ENCODE results near the gene TEX261. TPM values are rescaled to one million over a fixed set of nuclear protein-coding genes. Genes with fewer than 3 reads are reported as not detected.

The TEX261 gene
- total and polyA plus RNA-seq, 2 experiments from 2014 or later = 5.7 to 17.5 TPM

DNA sequence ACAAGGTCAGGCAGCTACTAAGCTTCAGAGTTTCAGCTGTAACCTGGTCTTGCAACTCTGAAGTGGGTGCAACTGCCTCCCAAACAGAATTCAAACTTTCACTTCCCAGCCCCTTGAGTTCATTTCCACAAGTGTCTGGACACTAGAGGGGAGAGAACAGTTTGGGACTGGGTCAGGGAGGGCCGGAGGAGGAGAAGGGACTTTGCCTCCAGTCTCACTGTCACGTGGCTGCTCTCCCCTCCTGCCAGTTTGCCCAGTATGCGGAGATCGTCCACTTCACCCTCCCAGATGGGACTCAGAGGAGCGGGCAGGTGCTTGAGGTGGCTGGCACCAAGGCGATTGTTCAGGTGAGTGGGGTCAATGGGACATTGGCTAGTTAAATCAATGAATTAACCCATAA lies 36.9 kb downstream of the TEX261 start (continued):
- TF ChIP-seq, protein P1, sequence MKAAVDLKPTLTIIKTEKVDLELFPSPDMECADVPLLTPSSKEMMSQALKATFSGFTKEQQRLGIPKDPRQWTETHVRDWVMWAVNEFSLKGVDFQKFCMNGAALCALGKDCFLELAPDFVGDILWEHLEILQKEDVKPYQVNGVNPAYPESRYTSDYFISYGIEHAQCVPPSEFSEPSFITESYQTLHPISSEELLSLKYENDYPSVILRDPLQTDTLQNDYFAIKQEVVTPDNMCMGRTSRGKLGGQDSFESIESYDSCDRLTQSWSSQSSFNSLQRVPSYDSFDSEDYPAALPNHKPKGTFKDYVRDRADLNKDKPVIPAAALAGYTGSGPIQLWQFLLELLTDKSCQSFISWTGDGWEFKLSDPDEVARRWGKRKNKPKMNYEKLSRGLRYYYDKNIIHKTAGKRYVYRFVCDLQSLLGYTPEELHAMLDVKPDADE (IDR thresholded peaks at IDR 0.05) = no peak

DNA sequence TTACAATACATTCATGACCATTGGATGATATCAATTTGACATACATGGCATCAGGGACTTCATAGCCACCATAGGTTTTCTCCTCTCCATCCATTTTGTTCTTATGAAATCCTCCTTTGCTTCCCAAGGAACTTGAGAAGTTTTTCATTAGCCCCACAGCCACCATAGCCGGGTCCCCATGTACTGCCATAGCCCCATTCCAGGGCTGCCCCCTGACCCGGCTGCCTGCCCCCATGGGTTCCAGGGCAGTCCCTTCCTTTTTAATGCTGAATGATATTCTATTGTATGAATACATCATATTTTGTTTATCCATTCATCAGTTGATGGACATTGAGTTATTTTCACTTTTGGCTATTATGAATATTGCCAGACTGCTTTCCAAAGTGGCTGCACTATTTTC lies 38.5 kb downstream of the TEX261 start:
- ATAC-seq (no peak), DNase-seq (ENCODE audit: low spot score) (no peak)
- no peaks in the 10 kb centered on the region for H3K9me2 ChIP-seq (ENCODE audit: insufficient read depth)
- no peak overlapping the region for H3K27ac ChIP-seq (ENCODE audit: low read depth)
- H3K4me2 ChIP-seq = no peak overlapping the region
- no peaks in the 10 kb centered on the region for H3K79me2 ChIP-seq (replicated peaks; ENCODE audit: insufficient read depth)
- H3F3A ChIP-seq (replicated peaks; ENCODE audit: low read depth) = no peaks in the 10 kb centered on the region
- peaks cover 12% of the 10 kb centered on the region; the same call in 1 of the 2 replicates for H3K27me3 ChIP-seq (ENCODE audit: insufficient read depth)
- no peak overlapping the region for H3K4me3 Mint-ChIP-seq
- H3K4me1 ChIP-seq (ENCODE audit: insufficient read depth) = no peaks in the 10 kb centered on the region
- no peaks in the 10 kb centered on the region; the same call in 2 of the 3 replicates for H3K4me1 Mint-ChIP-seq
- peaks cover 26% of the 10 kb centered on the region for H3K27me3 Mint-ChIP-seq (ENCODE audit: insufficient read depth, low read depth, poor library complexity)
- H2AFZ ChIP-seq = no peak overlapping the region
- H3K9me3 Mint-ChIP-seq = no peaks in the 10 kb centered on the region
- no peaks in the 10 kb centered on the region for H3K36me3 Mint-ChIP-seq (ENCODE audit: low read depth)
- no peaks in the 10 kb centered on the region for H4K20me1 ChIP-seq (replicated peaks; ENCODE audit: insufficient read depth)
- no peak overlapping the region for H3K27ac Mint-ChIP-seq
- H3K4me3 ChIP-seq = no peak overlapping the region
- no peaks in the 10 kb centered on the region for H3K36me3 ChIP-seq (ENCODE audit: insufficient read depth)
- TF ChIP-seq JUNB (IDR thresholded peaks at IDR 0.05; ENCODE audit: unreplicated experiment) (no peak), ZNF114 (CRISPR knock-in tag; IDR thresholded peaks at IDR 0.05) (no peak), CREB1 (CRISPR knock-in tag; IDR thresholded peaks at IDR 0.05; ENCODE audit: low read depth) (no peak), ZNF331 (CRISPR knock-in tag; IDR thresholded peaks at IDR 0.05; ENCODE audit: low read depth) (no peak), EZH2 (IDR thresholded peaks at IDR 0.05; ENCODE audit: low read depth, unreplicated experiment) (no peak), EZH2phosphoT487 (IDR thresholded peaks at IDR 0.05; ENCODE audit: unreplicated experiment) (no peak), NANOG (IDR thresholded peaks at IDR 0.05; ENCODE audit: borderline replicate concordance) (no peak), POLR2AphosphoS5 (IDR thresholded peaks at IDR 0.05; ENCODE audit: low read depth) (no peak), STAT1 (IDR thresholded peaks at IDR 0.05; ENCODE audit: unreplicated experiment) (no peak)
- TF ChIP-seq, protein P1 (IDR thresholded peaks at IDR 0.05) = no peak
- TF ChIP-seq, protein P2, sequence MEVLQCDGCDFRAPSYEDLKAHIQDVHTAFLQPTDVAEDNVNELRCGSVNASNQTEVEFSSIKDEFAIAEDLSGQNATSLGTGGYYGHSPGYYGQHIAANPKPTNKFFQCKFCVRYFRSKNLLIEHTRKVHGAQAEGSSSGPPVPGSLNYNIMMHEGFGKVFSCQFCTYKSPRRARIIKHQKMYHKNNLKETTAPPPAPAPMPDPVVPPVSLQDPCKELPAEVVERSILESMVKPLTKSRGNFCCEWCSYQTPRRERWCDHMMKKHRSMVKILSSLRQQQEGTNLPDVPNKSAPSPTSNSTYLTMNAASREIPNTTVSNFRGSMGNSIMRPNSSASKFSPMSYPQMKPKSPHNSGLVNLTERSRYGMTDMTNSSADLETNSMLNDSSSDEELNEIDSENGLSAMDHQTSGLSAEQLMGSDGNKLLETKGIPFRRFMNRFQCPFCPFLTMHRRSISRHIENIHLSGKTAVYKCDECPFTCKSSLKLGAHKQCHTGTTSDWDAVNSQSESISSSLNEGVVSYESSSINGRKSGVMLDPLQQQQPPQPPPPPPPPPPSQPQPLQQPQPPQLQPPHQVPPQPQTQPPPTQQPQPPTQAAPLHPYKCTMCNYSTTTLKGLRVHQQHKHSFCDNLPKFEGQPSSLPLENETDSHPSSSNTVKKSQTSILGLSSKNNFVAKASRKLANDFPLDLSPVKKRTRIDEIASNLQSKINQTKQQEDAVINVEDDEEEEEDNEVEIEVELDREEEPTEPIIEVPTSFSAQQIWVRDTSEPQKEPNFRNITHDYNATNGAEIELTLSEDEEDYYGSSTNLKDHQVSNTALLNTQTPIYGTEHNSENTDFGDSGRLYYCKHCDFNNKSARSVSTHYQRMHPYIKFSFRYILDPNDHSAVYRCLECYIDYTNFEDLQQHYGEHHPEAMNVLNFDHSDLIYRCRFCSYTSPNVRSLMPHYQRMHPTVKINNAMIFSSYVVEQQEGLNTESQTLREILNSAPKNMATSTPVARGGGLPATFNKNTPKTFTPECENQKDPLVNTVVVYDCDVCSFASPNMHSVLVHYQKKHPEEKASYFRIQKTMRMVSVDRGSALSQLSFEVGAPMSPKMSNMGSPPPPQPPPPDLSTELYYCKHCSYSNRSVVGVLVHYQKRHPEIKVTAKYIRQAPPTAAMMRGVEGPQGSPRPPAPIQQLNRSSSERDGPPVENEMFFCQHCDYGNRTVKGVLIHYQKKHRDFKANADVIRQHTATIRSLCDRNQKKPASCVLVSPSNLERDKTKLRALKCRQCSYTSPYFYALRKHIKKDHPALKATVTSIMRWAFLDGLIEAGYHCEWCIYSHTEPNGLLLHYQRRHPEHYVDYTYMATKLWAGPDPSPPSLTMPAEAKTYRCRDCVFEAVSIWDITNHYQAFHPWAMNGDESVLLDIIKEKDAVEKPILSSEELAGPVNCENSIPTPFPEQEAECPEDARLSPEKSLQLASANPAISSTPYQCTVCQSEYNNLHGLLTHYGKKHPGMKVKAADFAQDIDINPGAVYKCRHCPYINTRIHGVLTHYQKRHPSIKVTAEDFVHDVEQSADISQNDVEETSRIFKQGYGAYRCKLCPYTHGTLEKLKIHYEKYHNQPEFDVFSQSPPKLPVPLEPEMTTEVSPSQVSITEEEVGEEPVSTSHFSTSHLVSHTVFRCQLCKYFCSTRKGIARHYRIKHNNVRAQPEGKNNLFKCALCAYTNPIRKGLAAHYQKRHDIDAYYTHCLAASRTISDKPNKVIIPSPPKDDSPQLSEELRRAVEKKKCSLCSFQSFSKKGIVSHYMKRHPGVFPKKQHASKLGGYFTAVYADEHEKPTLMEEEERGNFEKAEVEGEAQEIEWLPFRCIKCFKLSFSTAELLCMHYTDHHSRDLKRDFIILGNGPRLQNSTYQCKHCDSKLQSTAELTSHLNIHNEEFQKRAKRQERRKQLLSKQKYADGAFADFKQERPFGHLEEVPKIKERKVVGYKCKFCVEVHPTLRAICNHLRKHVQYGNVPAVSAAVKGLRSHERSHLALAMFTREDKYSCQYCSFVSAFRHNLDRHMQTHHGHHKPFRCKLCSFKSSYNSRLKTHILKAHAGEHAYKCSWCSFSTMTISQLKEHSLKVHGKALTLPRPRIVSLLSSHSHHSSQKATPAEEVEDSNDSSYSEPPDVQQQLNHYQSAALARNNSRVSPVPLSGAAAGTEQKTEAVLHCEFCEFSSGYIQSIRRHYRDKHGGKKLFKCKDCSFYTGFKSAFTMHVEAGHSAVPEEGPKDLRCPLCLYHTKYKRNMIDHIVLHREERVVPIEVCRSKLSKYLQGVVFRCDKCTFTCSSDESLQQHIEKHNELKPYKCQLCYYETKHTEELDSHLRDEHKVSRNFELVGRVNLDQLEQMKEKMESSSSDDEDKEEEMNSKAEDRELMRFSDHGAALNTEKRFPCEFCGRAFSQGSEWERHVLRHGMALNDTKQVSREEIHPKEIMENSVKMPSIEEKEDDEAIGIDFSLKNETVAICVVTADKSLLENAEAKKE (CRISPR knock-in tag; IDR thresholded peaks at IDR 0.05) = no peak
- TF ChIP-seq, protein P3, sequence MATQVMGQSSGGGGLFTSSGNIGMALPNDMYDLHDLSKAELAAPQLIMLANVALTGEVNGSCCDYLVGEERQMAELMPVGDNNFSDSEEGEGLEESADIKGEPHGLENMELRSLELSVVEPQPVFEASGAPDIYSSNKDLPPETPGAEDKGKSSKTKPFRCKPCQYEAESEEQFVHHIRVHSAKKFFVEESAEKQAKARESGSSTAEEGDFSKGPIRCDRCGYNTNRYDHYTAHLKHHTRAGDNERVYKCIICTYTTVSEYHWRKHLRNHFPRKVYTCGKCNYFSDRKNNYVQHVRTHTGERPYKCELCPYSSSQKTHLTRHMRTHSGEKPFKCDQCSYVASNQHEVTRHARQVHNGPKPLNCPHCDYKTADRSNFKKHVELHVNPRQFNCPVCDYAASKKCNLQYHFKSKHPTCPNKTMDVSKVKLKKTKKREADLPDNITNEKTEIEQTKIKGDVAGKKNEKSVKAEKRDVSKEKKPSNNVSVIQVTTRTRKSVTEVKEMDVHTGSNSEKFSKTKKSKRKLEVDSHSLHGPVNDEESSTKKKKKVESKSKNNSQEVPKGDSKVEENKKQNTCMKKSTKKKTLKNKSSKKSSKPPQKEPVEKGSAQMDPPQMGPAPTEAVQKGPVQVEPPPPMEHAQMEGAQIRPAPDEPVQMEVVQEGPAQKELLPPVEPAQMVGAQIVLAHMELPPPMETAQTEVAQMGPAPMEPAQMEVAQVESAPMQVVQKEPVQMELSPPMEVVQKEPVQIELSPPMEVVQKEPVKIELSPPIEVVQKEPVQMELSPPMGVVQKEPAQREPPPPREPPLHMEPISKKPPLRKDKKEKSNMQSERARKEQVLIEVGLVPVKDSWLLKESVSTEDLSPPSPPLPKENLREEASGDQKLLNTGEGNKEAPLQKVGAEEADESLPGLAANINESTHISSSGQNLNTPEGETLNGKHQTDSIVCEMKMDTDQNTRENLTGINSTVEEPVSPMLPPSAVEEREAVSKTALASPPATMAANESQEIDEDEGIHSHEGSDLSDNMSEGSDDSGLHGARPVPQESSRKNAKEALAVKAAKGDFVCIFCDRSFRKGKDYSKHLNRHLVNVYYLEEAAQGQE (IDR thresholded peaks at IDR 0.05; ENCODE audit: unreplicated experiment) = no peak

Data from GM23338 (cell line).